Measurements from ENCODE around the gene TRIM27.

DNA sequence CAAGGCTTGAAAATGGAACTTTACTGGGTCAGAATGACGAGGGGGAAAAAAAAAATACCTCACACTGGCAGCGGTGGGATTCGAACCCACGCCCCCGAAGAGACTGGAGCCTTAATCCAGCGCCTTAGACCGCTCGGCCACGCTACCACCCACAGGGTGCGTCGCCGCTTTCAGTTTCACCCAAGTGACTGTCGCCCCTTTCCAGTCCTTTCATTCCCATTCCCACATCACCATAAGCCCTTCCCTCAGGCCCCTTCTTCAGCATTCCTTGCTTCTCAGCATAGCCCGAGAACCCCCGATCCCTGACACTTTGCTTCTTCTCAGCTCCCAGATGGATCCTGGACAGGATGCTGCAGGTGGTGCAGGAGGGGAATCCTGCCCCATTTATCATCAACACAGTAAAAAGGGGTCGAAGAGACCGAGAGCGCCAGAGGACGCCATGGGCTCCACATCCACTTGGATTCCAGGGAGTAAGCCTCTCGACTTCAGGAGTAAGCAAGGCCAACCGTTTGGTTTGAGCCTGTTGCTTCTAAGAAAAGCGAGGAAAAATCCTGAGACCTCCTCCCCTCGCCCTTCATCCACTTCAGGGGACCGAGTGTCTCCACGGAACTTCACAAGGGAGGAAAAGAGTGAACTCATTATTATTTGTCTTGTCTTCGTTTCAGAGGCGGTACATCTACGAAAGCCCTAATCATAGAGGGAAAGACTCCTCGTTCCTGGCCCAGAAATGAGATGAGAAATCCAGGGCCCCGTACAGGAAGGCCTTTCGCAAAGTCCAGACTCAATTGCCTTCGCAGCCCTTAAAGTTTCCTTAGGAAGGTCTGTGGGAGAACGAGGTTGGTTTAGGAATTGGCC lies 20.0 kb upstream of the TRIM27 start:
- TF ChIP-seq, protein P1, sequence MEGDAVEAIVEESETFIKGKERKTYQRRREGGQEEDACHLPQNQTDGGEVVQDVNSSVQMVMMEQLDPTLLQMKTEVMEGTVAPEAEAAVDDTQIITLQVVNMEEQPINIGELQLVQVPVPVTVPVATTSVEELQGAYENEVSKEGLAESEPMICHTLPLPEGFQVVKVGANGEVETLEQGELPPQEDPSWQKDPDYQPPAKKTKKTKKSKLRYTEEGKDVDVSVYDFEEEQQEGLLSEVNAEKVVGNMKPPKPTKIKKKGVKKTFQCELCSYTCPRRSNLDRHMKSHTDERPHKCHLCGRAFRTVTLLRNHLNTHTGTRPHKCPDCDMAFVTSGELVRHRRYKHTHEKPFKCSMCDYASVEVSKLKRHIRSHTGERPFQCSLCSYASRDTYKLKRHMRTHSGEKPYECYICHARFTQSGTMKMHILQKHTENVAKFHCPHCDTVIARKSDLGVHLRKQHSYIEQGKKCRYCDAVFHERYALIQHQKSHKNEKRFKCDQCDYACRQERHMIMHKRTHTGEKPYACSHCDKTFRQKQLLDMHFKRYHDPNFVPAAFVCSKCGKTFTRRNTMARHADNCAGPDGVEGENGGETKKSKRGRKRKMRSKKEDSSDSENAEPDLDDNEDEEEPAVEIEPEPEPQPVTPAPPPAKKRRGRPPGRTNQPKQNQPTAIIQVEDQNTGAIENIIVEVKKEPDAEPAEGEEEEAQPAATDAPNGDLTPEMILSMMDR (IDR thresholded peaks at IDR 0.05; ENCODE audit: insufficient read depth, low read depth, low read length) = no peak
- no peak for TF ChIP-seq EZH2 (IDR thresholded peaks at IDR 0.05; ENCODE audit: insufficient read depth, low read length)
